Activated CD8-positive, alpha-beta memory T cell treated with anti-CD3 and anti-CD28 coated beads, Interleukin-2, amount 50 U/mL, for 24 hours (primary cell): ENCODE measurements around the gene FTO.

Experiments used
- DNase-seq: peaks from one replicate; pipeline ENCODE4 v3.0.0-alpha.2; 2020; ENCODE audit errors: extremely low read depth

Gene FTO

GRCh38 chr16:53932975-53933374 is 229.0 kb downstream of the FTO start:
- DNase-seq = no peak

- no peak for DNase-seq
Measured at GRCh38 chr16:53933407-53933806, 229.5 kb downstream of the FTO start.

- no peak for DNase-seq
Measured at GRCh38 chr16:53936052-53936451, 232.1 kb downstream of the FTO start.

GRCh38 chr16:53936529-53936928 is 232.6 kb downstream of the FTO start:
- DNase-seq = no peak

- DNase-seq = no peak
Measured at GRCh38 chr16:53937161-53937880, 233.4 kb downstream of the FTO start.

GRCh38 chr16:53944025-53944424 is 240.1 kb downstream of the FTO start:
- DNase-seq = no peak

- DNase-seq = no peak
Measured at GRCh38 chr16:53945996-53946395, 242.0 kb downstream of the FTO start.

GRCh38 chr16:53946746-53947386 is 242.9 kb downstream of the FTO start:
- no peak for DNase-seq

GRCh38 chr16:53947642-53948041 is 243.7 kb downstream of the FTO start:
- DNase-seq = no peak

GRCh38 chr16:53948326-53948725 is 244.4 kb downstream of the FTO start:
- no peak for DNase-seq

GRCh38 chr16:53948734-53949430 is 244.9 kb downstream of the FTO start:
- no peak for DNase-seq

- no peak for DNase-seq
Measured at GRCh38 chr16:53949715-53950410, 245.9 kb downstream of the FTO start.

- no peak for DNase-seq
Measured at GRCh38 chr16:53950677-53951076, 246.7 kb downstream of the FTO start.

GRCh38 chr16:53952215-53953208 is 248.6 kb downstream of the FTO start:
- no peak for DNase-seq

- no peak for DNase-seq
Measured at GRCh38 chr16:53953336-53953735, 249.4 kb downstream of the FTO start.

GRCh38 chr16:53955221-53955875 is 251.4 kb downstream of the FTO start:
- no peak for DNase-seq

GRCh38 chr16:53958341-53958880 is 254.5 kb downstream of the FTO start:
- no peak for DNase-seq

- no peak for DNase-seq
Measured at GRCh38 chr16:53960050-53960812, 256.3 kb downstream of the FTO start.

- no peak for DNase-seq
Measured at GRCh38 chr16:53960954-53961616, 257.1 kb downstream of the FTO start.
